Measurements from ENCODE around the gene PRMT9.

The PRMT9 gene

GRCh38 chr4:147644471-147644870, 39.5 kb downstream of the PRMT9 start:
- H3K9me3 Mint-ChIP-seq = peaks cover 7% of the 10 kb centered on the region
- DNase-seq = no peak
- H3K4me1 Mint-ChIP-seq = peaks cover 9% of the 10 kb centered on the region
- TF ChIP-seq CTCF (IDR thresholded peaks at IDR 0.05) = no peak
- peaks cover 64% of the 10 kb centered on the region for H3K36me3 Mint-ChIP-seq (ENCODE audit: low read depth)
- no peak overlapping the region for H3K27ac Mint-ChIP-seq
- no peak overlapping the region for H3K4me3 Mint-ChIP-seq
- H3K27me3 Mint-ChIP-seq (ENCODE audit: low read depth, poor library complexity) = peaks cover 3% of the 10 kb centered on the region

DNA sequence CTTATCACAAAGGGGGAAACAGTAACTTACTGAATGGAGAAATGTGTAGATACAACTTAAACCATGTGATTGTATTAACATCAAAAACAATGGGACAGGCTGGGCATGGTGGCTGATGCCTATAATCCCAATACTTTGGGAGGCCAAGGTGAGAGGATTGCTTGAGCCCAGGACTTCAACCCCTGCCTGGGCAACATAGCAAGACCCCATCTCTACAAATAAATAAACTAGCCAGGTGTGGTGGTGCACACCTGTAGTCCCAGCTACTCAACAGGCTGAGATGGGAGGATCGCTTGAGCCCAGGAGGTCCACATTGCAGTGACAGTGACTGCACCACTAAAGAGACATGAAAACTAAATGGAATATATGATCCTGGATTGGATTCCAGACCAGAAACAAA, 40.3 kb downstream of the PRMT9 start:
- peaks cover 9% of the 10 kb centered on the region for H3K4me1 Mint-ChIP-seq
- H3K9me3 Mint-ChIP-seq = peaks cover 7% of the 10 kb centered on the region
- no peak overlapping the region for H3K27ac Mint-ChIP-seq
- no peak for DNase-seq
- peaks cover 3% of the 10 kb centered on the region for H3K27me3 Mint-ChIP-seq (ENCODE audit: low read depth, poor library complexity)
- no peak for TF ChIP-seq CTCF (IDR thresholded peaks at IDR 0.05)
- peaks cover 62% of the 10 kb centered on the region for H3K36me3 Mint-ChIP-seq (ENCODE audit: low read depth)
- no peak overlapping the region for H3K4me3 Mint-ChIP-seq

GRCh38 chr4:147640331-147640730, 43.6 kb downstream of the PRMT9 start:
- H3K36me3 Mint-ChIP-seq (ENCODE audit: low read depth) = peaks cover 77% of the 10 kb centered on the region
- peaks cover 3% of the 10 kb centered on the region for H3K27me3 Mint-ChIP-seq (ENCODE audit: low read depth, poor library complexity)
- H3K4me3 Mint-ChIP-seq = no peak overlapping the region
- peaks cover 16% of the 10 kb centered on the region for H3K9me3 Mint-ChIP-seq
- no peaks in the 10 kb centered on the region for H3K4me1 Mint-ChIP-seq
- DNase-seq = no peak
- no peak overlapping the region for H3K27ac Mint-ChIP-seq
- TF ChIP-seq CTCF (IDR thresholded peaks at IDR 0.05) = no peak

DNA sequence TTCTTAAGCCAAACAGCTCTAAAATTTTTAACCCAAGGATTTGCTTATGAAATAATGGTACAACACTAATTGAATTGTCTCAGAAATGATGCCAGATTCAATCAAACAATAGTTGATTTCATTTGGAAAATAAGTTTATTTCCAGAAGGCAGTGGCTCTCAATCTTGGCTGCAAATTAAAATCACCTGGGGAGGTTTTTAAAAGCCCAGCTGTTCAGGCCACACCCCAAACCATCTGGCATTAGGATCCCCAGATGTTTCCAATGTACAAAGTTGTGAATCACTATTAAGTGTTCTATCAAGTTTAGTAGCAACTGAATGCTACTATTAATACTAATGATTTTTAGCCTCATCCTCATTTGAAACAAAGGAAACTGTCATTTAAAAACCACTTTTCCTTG, 44.6 kb downstream of the PRMT9 start:
- TF ChIP-seq CTCF (IDR thresholded peaks at IDR 0.05) = no peak
- Mint-ChIP-seq H3K4me3 (no peak overlapping the region), H3K4me1 (no peaks in the 10 kb centered on the region), H3K27ac (no peak overlapping the region), H3K27me3 (ENCODE audit: low read depth, poor library complexity) (peaks cover 3% of the 10 kb centered on the region), H3K9me3 (peaks cover 16% of the 10 kb centered on the region), H3K36me3 (ENCODE audit: low read depth) (peaks cover 86% of the 10 kb centered on the region)
- DNase-seq = no peak

GRCh38 chr4:147638942-147639341, 45.0 kb downstream of the PRMT9 start:
- peaks cover 3% of the 10 kb centered on the region for H3K27me3 Mint-ChIP-seq (ENCODE audit: low read depth, poor library complexity)
- no peak overlapping the region for H3K27ac Mint-ChIP-seq
- H3K4me1 Mint-ChIP-seq = no peaks in the 10 kb centered on the region
- no peak overlapping the region for H3K4me3 Mint-ChIP-seq
- no peak for DNase-seq
- H3K9me3 Mint-ChIP-seq = peaks cover 16% of the 10 kb centered on the region
- peaks cover 90% of the 10 kb centered on the region for H3K36me3 Mint-ChIP-seq (ENCODE audit: low read depth)
- TF ChIP-seq CTCF (IDR thresholded peaks at IDR 0.05) = no peak

DNA sequence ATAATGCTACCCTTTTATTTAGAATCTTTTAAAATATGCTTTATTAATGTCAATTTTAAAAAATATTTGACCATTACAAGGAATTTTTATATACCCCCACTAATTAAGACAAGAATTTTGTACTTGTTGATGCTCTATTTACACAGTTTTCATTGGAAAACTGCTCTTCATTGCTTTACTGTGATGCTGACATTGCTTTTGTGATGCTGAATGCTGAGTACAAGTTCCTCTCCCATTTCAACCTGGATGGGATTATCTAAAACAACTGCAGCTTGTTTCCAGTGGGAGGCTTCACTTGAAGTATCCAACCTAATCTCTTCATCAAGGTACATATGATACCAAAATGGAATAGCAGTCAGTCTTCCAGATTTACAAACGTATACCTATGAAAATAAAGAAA, 45.6 kb downstream of the PRMT9 start:
- Mint-ChIP-seq H3K27me3 (ENCODE audit: low read depth, poor library complexity) (peaks cover 3% of the 10 kb centered on the region), H3K36me3 (ENCODE audit: low read depth) (peaks cover 95% of the 10 kb centered on the region), H3K27ac (no peak overlapping the region), H3K4me1 (no peaks in the 10 kb centered on the region), H3K4me3 (no peak overlapping the region), H3K9me3 (peaks cover 16% of the 10 kb centered on the region)
- DNase-seq = no peak
- TF ChIP-seq CTCF (IDR thresholded peaks at IDR 0.05) = no peak
